ENCODE results near the gene IFNA6.

The IFNA6 gene

GRCh38 chr9:21326526-21327139 lies 24.1 kb downstream of the IFNA6 start:
- TF ChIP-seq, protein P1, sequence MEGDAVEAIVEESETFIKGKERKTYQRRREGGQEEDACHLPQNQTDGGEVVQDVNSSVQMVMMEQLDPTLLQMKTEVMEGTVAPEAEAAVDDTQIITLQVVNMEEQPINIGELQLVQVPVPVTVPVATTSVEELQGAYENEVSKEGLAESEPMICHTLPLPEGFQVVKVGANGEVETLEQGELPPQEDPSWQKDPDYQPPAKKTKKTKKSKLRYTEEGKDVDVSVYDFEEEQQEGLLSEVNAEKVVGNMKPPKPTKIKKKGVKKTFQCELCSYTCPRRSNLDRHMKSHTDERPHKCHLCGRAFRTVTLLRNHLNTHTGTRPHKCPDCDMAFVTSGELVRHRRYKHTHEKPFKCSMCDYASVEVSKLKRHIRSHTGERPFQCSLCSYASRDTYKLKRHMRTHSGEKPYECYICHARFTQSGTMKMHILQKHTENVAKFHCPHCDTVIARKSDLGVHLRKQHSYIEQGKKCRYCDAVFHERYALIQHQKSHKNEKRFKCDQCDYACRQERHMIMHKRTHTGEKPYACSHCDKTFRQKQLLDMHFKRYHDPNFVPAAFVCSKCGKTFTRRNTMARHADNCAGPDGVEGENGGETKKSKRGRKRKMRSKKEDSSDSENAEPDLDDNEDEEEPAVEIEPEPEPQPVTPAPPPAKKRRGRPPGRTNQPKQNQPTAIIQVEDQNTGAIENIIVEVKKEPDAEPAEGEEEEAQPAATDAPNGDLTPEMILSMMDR (IDR thresholded peaks at IDR 0.05) = peak; percentile 28
- H3K27ac ChIP-seq = no peak overlapping the region
- no peak for DNase-seq (ENCODE audit: low spot score)
- H3K4me3 ChIP-seq = no peak overlapping the region

- DNase-seq (ENCODE audit: low spot score) = no peak
- no peak overlapping the region for H3K4me3 ChIP-seq
- H3K27ac ChIP-seq = no peak overlapping the region
- TF ChIP-seq, protein P1 (IDR thresholded peaks at IDR 0.05) = no peak
These were observed 26.6 kb downstream of the IFNA6 start for GRCh38 chr9:21324047-21324446.

GRCh38 chr9:21322911-21323461 lies 27.7 kb downstream of the IFNA6 start:
- TF ChIP-seq, protein P1 (IDR thresholded peaks at IDR 0.05) = no peak
- no peak for DNase-seq (ENCODE audit: low spot score)
- H3K27ac ChIP-seq = no peak overlapping the region
- no peak overlapping the region for H3K4me3 ChIP-seq

DNA sequence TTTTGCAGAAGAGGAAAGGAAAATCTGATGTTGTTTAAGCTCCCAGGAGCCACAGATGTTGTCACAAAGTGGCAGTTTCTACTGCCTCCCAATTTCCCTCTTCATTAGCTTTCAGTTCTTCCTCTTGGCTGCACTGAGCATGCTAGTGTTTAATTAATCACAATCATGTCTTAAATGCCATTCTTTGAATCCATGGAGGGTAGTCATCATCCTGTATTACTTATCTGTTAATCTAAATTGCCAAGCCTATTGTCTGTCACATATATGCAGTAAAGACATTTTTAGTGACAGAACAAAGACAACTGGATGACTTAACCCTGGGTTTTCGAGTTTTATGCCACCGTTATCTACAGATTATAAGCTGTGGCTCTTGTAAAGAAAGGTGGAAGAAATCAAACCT lies 30.2 kb downstream of the IFNA6 start:
- Histone ChIP-seq H3K27ac (no peak overlapping the region), H3K4me3 (no peak overlapping the region)
- TF ChIP-seq, protein P1 (IDR thresholded peaks at IDR 0.05) = no peak
- DNase-seq (ENCODE audit: low spot score) = no peak

DNA sequence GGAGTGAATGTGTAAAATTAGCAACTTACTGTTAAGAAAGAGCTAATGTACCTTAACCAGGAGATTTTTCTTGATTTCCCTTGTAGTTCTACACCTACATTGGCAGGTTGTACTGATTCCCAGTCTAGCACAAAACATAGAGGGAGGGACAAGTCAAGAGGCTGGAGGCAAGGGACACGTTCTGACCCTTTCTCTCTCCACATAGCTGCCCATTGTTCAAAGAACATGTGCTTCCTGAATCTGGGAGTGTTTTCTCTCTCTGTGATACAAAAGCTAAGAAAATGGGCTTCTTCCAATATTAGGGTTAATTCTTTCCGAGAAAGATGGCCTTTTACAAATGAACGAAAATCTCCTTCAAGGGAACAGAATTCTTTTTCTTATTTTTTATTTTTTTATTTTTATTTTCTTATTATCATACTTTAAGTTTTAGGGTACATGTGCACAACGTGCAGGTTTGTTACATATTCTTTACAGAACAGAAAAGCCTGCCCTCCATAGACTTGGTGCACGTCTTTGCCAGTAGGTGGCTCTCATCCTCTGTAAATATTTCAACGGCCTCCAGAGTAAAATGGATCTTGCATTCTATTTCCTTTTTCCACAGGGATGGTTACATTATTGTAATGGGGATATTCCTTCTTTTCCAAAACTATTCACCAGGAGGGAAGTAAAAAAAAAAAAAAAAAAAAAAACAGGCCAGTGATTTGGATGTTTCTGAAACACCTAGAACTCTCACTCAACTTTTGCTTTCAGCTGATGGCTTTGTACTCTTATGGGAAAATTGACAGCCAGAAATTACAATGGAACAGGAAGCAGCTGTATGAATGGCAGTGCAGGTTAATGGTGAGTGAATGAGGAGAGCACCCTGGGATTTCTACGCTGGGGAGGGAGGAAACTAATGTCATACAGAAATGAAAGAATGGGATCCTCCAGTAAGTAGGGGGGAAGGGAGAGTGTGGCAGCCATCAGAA lies 32.4 kb downstream of the IFNA6 start:
- TF ChIP-seq, protein P1 (IDR thresholded peaks at IDR 0.05) = peak; percentile 37
- H3K27ac ChIP-seq = no peak overlapping the region
- DNase-seq (ENCODE audit: low spot score) = no peak
- H3K4me3 ChIP-seq = no peak overlapping the region

DNA sequence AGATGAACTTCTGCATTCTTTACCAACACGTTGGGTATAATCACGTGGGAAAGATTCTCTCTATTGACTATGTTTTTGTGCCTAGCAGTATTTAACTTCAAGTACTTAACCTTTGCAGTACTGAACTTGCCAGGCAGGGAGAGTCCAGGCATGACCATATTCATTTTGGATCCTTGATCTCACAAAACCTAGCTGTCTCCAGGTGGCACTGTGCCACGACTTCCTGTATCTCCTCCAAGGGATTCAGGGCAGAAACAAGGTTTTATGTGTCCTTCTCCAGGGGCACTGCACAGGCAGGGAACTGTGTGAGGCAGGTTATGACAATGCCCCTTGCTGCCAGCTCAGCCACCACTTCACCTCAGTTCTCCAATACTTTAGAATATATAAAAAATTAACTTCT lies 33.8 kb downstream of the IFNA6 start:
- no peak for DNase-seq (ENCODE audit: low spot score)
- H3K27ac ChIP-seq = no peak overlapping the region
- no peak overlapping the region for H3K4me3 ChIP-seq
- TF ChIP-seq, protein P1 (IDR thresholded peaks at IDR 0.05) = no peak

Data from coronary artery (tissue), 2 donors.